ENCODE measurements around the gene KRTCAP2. TPM values are rescaled to one million over a fixed set of nuclear protein-coding genes. Genes with fewer than 3 reads are reported as not detected.
"Not testable (repeated sequence)": the region's sequence is repeated elsewhere in the genome, so short reads cannot be mapped to it uniquely, and the experiment has no call there.

Gene KRTCAP2
- 112 and 156 TPM in 2 replicates for total RNA-seq (2021)
- Bru-seq, nascent RNA: percentile 75 among the genes with signal in this experiment
- percentile 90 among the genes with signal in this experiment for BruChase-seq, experiment 1, labeled RNA remaining after a 2-hour chase
- percentile 96 among the genes with signal in this experiment for BruChase-seq, experiment 2, labeled RNA remaining after a 6-hour chase
- long read RNA-seq, transcript KRTCAP2-201 (5 exons, 552 nt): major isoform, 178 of 206 reads
- long read RNA-seq, transcript KRTCAP2-206 (4 exons, 785 nt): minor isoform, 12 of 206 reads
- long read RNA-seq, partial matches to known transcripts: 3 of 206 reads
- long read RNA-seq, other reads (novel, unspliced or antisense): 10 of 206 reads

DNA sequence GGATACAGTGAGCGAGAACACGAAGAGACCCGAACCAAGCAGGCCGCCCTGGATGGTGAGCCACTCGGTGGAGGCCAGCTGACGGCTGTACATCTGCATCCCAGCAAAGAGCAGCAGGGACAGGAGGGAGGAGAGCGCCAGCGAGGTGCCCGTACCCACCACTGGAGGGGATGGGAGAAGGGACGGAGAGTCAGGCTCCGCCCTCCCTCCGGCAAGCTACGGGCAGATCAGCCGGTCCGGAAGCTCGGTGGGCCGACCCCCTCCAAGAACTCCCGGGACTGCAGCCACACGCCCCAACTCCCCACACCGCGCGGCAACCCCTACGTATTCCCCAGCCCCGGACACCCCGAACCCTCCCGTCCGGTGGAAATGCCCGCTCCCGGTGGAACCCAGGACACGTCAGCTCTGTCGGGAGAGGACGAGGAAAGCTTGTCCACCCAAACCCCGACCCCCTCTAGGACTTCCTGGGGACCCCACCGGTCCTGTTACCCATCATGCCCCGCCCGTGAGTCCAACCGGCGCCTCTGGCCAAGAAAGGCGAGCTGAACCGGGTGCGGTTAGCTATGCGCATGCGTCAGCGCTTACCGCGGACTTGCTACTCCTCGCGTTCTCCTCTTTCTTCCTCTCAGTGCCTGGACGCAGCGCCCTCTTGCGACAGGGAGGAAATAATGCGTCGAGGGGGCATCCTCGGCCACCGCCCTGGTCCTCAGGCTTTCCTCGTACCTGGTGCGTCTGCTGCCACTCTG is at the start of gene KRTCAP2:
Gene KRTCAP2 (minus strand): TSS at position 573 of the 746 bp plus-strand sequence. CDS start 80 bp downstream, at position 493.
- H3K36me3 ChIP-seq (ENCODE audit: low read depth): no peaks in the 10 kb centered on the region; the same call in 1 of the 2 replicates
- peak within 1 kb of the TSS; percentile 96 for H3K4me2 ChIP-seq
- intact Hi-C loops (cut with micrococcal nuclease; ENCODE audit: unreplicated experiment): loop anchor here (1.0 to 2.0 kb wide), 3 partner anchors 35 to 150 kb away; partner anchors contain the start of gene MTX1
- TF ChIP-seq CTCF (conservative IDR thresholded peaks at IDR 0.05) (peak; percentile 94), EZH2 (IDR thresholded peaks at IDR 0.05; ENCODE audit: low read depth) (no peak)
- DNase-seq: peak; percentile 89 to 93
- H3K4me1 ChIP-seq (replicated peaks; ENCODE audit: insufficient read depth): peaks cover 30% of the 10 kb centered on the region
- POLR2A ChIA-PET (ENCODE audit: unreplicated experiment): interaction anchor here (0.6 to 1.1 kb wide), 6 partner anchors 20 to 82 kb away, joined by 3 to 5 read pairs (median 3); partner anchors contain the start of gene THBS3
- H3K9me2 ChIP-seq (ENCODE audit: insufficient read depth): no peaks in the 10 kb centered on the region
- peaks cover 38% of the 10 kb centered on the region; the same call in 1 of the 2 replicates for H3F3A ChIP-seq (ENCODE audit: insufficient read depth, low read depth)
- TSS peak; percentile 74 for BruUV-seq (replicated peaks)
- H3K79me2 ChIP-seq (ENCODE audit: low read depth): peaks cover 17% of the 10 kb centered on the region
- 0 out of 2 replicates have a peak, but pooled peaks cover 5% of the 10 kb centered on the region for H4K20me1 ChIP-seq (ENCODE audit: insufficient read depth)
- H3K4me3 ChIP-seq: peak within 1 kb of the TSS; percentile 89
- no peaks in the 10 kb centered on the region for H3K9me3 ChIP-seq (ENCODE audit: insufficient read depth, low read depth)
- peak within 1 kb of the TSS; percentile 94 for H2AFZ ChIP-seq
- peak within 1 kb of the TSS; percentile 59 for H3K27ac ChIP-seq
- CTCF ChIA-PET: interaction anchor here (0.6 to 2.0 kb wide), 10 partner anchors 21 to 382 kb away, joined by 3 to 15 read pairs (median 4); no protein-coding TSS in a partner anchor
- no peaks in the 10 kb centered on the region for H3K27me3 ChIP-seq (ENCODE audit: insufficient read depth, low read depth)

- H3K9me3 ChIP-seq (ENCODE audit: insufficient read depth, low read depth); intact Hi-C loops (cut with micrococcal nuclease; ENCODE audit: unreplicated experiment); H3K79me2 ChIP-seq (ENCODE audit: low read depth); H4K20me1 ChIP-seq (ENCODE audit: insufficient read depth); H2AFZ ChIP-seq; BruUV-seq (replicated peaks); H3K27me3 ChIP-seq (ENCODE audit: insufficient read depth, low read depth); CTCF ChIA-PET; H3K36me3 ChIP-seq (ENCODE audit: low read depth); H3K4me3 ChIP-seq; H3K9me2 ChIP-seq (ENCODE audit: insufficient read depth): not testable (repeated sequence)
- H3F3A ChIP-seq (ENCODE audit: insufficient read depth, low read depth): peaks cover 43% of the 10 kb centered on the region
- peak in 1 of 2 experiments; percentile 87 for DNase-seq
- peaks cover 45% of the 10 kb centered on the region for H3K4me1 ChIP-seq (replicated peaks; ENCODE audit: insufficient read depth)
- POLR2A ChIA-PET (ENCODE audit: unreplicated experiment): interaction anchor here (0.6 kb wide), 1 partner anchor 9 kb away, joined by 5 read pairs; no protein-coding TSS in a partner anchor
- H3K27ac ChIP-seq: peak overlapping the region; percentile 62
- peak overlapping the region; percentile 19; the same call in 1 of the 2 replicates for H3K4me2 ChIP-seq
Observed at GRCh38 chr1:155220211-155220965, 47.3 kb upstream of the KRTCAP2 start.

DNA sequence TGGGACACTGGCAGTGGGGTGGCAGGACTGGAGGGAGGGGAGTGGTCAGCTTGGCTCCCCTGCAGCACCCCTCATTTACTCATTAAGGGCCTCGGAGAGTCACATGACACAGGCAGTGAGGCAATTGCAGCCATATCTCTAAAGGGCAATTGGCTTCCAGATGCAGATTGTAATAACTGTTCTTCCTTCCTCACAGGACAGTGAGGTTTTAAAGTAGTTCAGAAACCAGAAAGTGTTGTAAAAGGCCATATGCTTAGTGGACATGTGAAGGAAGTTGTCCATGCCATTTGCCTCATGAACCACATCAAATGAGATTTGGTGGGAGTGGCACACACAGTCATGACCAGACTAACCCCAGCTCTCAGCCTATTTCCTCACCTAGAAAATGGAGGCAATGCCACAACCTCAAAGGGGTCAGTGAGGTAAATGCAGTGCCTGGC is 46.5 kb upstream of the KRTCAP2 start:
- POLR2A ChIA-PET (ENCODE audit: unreplicated experiment): interaction anchor here (0.7 kb wide), 1 partner anchor 21 kb away, joined by 4 read pairs; no protein-coding TSS in a partner anchor

More for the DNA sequence above, 46.5 kb upstream of the KRTCAP2 start:
- Histone ChIP-seq H3K9me3 (ENCODE audit: insufficient read depth, low read depth) (no peaks in the 10 kb centered on the region), H3K27ac (peak overlapping the region; percentile 62), H3K27me3 (ENCODE audit: insufficient read depth, low read depth) (no peaks in the 10 kb centered on the region), H2AFZ (no peak overlapping the region), H3F3A (ENCODE audit: insufficient read depth, low read depth) (peaks cover 36% of the 10 kb centered on the region), H3K4me1 (replicated peaks; ENCODE audit: insufficient read depth) (peaks cover 37% of the 10 kb centered on the region), H3K4me3 (no peak overlapping the region), H3K36me3 (ENCODE audit: low read depth) (no peaks in the 10 kb centered on the region), H3K9me2 (ENCODE audit: insufficient read depth) (no peaks in the 10 kb centered on the region), H3K79me2 (ENCODE audit: low read depth) (0 out of 2 replicates have a peak, but pooled peaks cover 6% of the 10 kb centered on the region), H4K20me1 (ENCODE audit: insufficient read depth) (no peaks in the 10 kb centered on the region), H3K4me2 (no peak overlapping the region)
- BruUV-seq (replicated peaks): no TSS peak
- TF ChIP-seq CTCF (conservative IDR thresholded peaks at IDR 0.05) (no peak), EZH2 (IDR thresholded peaks at IDR 0.05; ENCODE audit: low read depth) (no peak)
- CTCF ChIA-PET: no interaction called here
- intact Hi-C loops (cut with micrococcal nuclease; ENCODE audit: unreplicated experiment): no loop called here
- no peak for DNase-seq

Measured in PC-9 (cell line).